GM12878 (cell line): ENCODE data around the gene SFXN4. TPM values are rescaled to one million over a fixed set of nuclear protein-coding genes. Genes with fewer than 3 reads are reported as not detected.

ENCODE experiments used
- ATAC-seq: fragments of 200-7000 bp; cut with Tn5 transposase; 3 replicates; pipeline ENCODE4 v1.9.1; 2020; ENCODE audit warnings: mild to moderate bottlenecking, moderate library complexity
- BruUV-seq: library from RNA; stranded (reverse); fragments of 400-500 nt; replicated peaks from 2 replicates; lab custom pipeline; 2021; lab: Mats Ljungman, UMichigan
- CTCF ChIA-PET: fragments of 300-600 bp; sonication (Branson Sonifier 250); formaldehyde crosslinking; extraction: SDS; loops from one replicate; lab custom pipeline; 2021; ENCODE audit warnings: inconsistent platforms; lab: Yijun Ruan, JAX
- POLR2A ChIA-PET: fragments of 350-600 bp; formaldehyde crosslinking; extraction: SDS; loops from one replicate; lab custom pipeline; 2021; ENCODE audit warnings: inconsistent platforms; lab: Charles Lee
- RAD21 ChIA-PET: fragments of 300-600 bp; sonication (Branson Sonifier 250); formaldehyde crosslinking; loops from one replicate; lab custom pipeline; 2023; ENCODE audit warnings: antibody characterized with exemption; ENCODE audit not compliant: unreplicated experiment; lab: Charles Lee
- SMC1A ChIA-PET: fragments of 300-600 bp; sonication (Branson Sonifier 250); formaldehyde crosslinking; loops from one replicate; lab custom pipeline; 2023; ENCODE audit not compliant: unreplicated experiment, uncharacterized antibody; lab: Charles Lee
- DNase-seq: peaks from one replicate; pipeline ENCODE4 v3.0.0-alpha.2; 2011; ENCODE audit warnings: low read depth, low spot score
- FAIRE-seq: peaks from 3 replicates; lab custom pipeline; 2011; peaks lifted over from hg19 to GRCh38; lab: Jason Lieb, UNC
- H2AFZ ChIP-seq: 2 replicates; pipeline ENCODE4 v1.6.0; 2011; ENCODE audit warnings: low read depth, low read length, control low read depth; ENCODE audit not compliant: control insufficient read depth
- H3K27ac ChIP-seq: 2 replicates; pipeline ENCODE4 v1.5.1; 2011; ENCODE audit warnings: control low read depth; ENCODE audit not compliant: control insufficient read depth, insufficient read depth
- H3K27me3 ChIP-seq, 2 experiments: replicated peaks in 1 of 2; 2 replicates each; pipeline versions ENCODE4 v1.6.0 to v1.6.1; 2011; ENCODE audit warnings: low read length in 1 of 2; ENCODE audit not compliant: control insufficient read depth in 2 of 2, insufficient read depth in 2 of 2
- H3K36me3 ChIP-seq, 2 experiments: 2 replicates each; pipeline ENCODE4 v1.5.1; 2011; ENCODE audit warnings: low read length in 1 of 2; ENCODE audit not compliant: control insufficient read depth in 2 of 2, insufficient read depth in 2 of 2
- H3K4me1 ChIP-seq: 2 replicates; pipeline ENCODE4 v1.6.1; 2011; ENCODE audit warnings: mild to moderate bottlenecking, low read length, moderate library complexity, mixed read lengths; ENCODE audit not compliant: control insufficient read depth, insufficient read depth
- H3K4me2 ChIP-seq: 2 replicates; pipeline ENCODE4 v1.6.0; 2011; ENCODE audit warnings: control low read depth; ENCODE audit not compliant: control insufficient read depth, insufficient read depth
- H3K4me3 ChIP-seq: fragments of 200-600 bp; sonication (generic); 2 replicates; pipeline ENCODE4 v1.5.1; 2016
- H3K79me2 ChIP-seq: 2 replicates; pipeline ENCODE4 v1.6.0; 2011; ENCODE audit warnings: low read length; ENCODE audit not compliant: control insufficient read depth, insufficient read depth
- H3K9ac ChIP-seq: 2 replicates; pipeline ENCODE4 v1.8.0; 2011; ENCODE audit warnings: low read length, control low read depth, mixed read lengths; ENCODE audit not compliant: control insufficient read depth, insufficient read depth
- H3K9me3 ChIP-seq: replicated peaks from 3 replicates; pipeline ENCODE4 v1.5.1; 2011; ENCODE audit warnings: mild to moderate bottlenecking, low read length; ENCODE audit not compliant: control insufficient read depth, insufficient read depth
- H4K20me1 ChIP-seq: 2 replicates; pipeline ENCODE4 v1.6.0; 2011; ENCODE audit not compliant: control insufficient read depth, insufficient read depth
- CEBPB ChIP-seq, 2 experiments: fragments of 150-350 bp in 1 of 2; IDR thresholded peaks; 2 replicates each; pipeline ENCODE4 v1.6.1; 2012 to 2014; ENCODE audit warnings: low read depth in 2 of 2, low read length in 2 of 2, borderline replicate concordance in 1 of 2, inconsistent platforms in 1 of 2
- CHD1 ChIP-seq: IDR thresholded peaks from 2 replicates; pipeline ENCODE4 v1.6.1; 2012; ENCODE audit warnings: low read depth, low read length, improper control_type of control experiment
- DPF2 ChIP-seq: fragments of 450-650 bp; IDR thresholded peaks from 2 replicates; pipeline ENCODE4 v1.6.1; 2017; ENCODE audit warnings: mild to moderate bottlenecking
- ESRRA ChIP-seq: IDR thresholded peaks from 2 replicates; pipeline ENCODE4 v1.6.1; 2012; ENCODE audit warnings: mild to moderate bottlenecking, low read length, improper control_type of control experiment
- HDAC6 ChIP-seq: fragments of 200-600 bp; sonication (generic); IDR thresholded peaks from one replicate; pipeline ENCODE4 v1.8.0; 2017; ENCODE audit warnings: antibody characterized with exemption; ENCODE audit not compliant: unreplicated experiment
- IKZF1 ChIP-seq: fragments of 450-650 bp; conservative IDR thresholded peaks from 2 replicates; pipeline ENCODE4 v1.6.1; 2017; ENCODE audit warnings: antibody characterized with exemption, mild to moderate bottlenecking
- KDM1A ChIP-seq: fragments of 200-600 bp; sonication (generic); IDR thresholded peaks from 2 replicates; pipeline ENCODE4 v1.6.1; 2016; ENCODE audit warnings: borderline replicate concordance
- MXI1 ChIP-seq: fragments of 150-350 bp; IDR thresholded peaks from 2 replicates; pipeline ENCODE4 v1.6.1; 2011; ENCODE audit warnings: low read depth, mild to moderate bottlenecking, inconsistent platforms, low read length, improper control_type of control experiment
- TBL1XR1 ChIP-seq: IDR thresholded peaks from 2 replicates; pipeline ENCODE4 v1.6.1; 2012; ENCODE audit warnings: low read depth, low read length, improper control_type of control experiment
- ZSCAN29 ChIP-seq: fragments of 450-650 bp; IDR thresholded peaks from 2 replicates; pipeline ENCODE4 v1.6.1; 2017; ENCODE audit warnings: mild to moderate bottlenecking, moderate library complexity
- WGBS: methylation state at CpG from one replicate; pipeline ENCODE4 v1.1.6; 2016; ENCODE audit warnings: low lambda C conversion rate; ENCODE audit not compliant: insufficient replicate concordance, insufficient coverage; ENCODE audit errors: missing lambda C conversion rate; 5-methylcytosine and 5-hydroxymethylcytosine counted together
- in situ Hi-C: fragments of 300-500 bp; cut with MboI; formaldehyde crosslinking; loops from 9 replicates; pipeline ENCODE4 v1.14.3; 2018; ENCODE audit warnings: mixed read lengths
- intact Hi-C: fragments of 100-400 bp; cut with micrococcal nuclease; formaldehyde crosslinking; loops from one replicate; pipeline ENCODE4 v1.14.2; 2022; ENCODE audit not compliant: unreplicated experiment
- polyA plus RNA-seq, 11 experiments: library from polyadenylated mRNA; depleted of rRNA in 4 of 11; unstranded in 6 of 11; stranded (reverse) in 5 of 11; fragments of >200 nt; fragmentation: Nextera tagmentation in 4 of 11; fragmentation: Illumina TruSeq in 1 of 11; extraction: Ambion mirVana in 4 of 11; extraction: Trizol in 1 of 11; gene quantifications; 1 replicate in 1 of 11; 2 replicates in 10 of 11; pipeline versions ENCODE4 v1.2.1 to v1.2.3, GENCODE V29; 2011 to 2016; ENCODE audit warnings: inconsistent platforms in 2 of 11, missing spikeins in 2 of 11, low read depth in 1 of 11
- total RNA-seq, 4 experiments: library from RNA; depleted of rRNA in 3 of 4; stranded (reverse); fragments of >200 nt in 3 of 4; fragmentation: Illumina TruSeq in 1 of 4; extraction: Trizol in 1 of 4; gene quantifications; 2 replicates each; pipeline versions ENCODE4 v1.2.1 to v1.2.3, GENCODE V29; 2013 to 2021
- TF ChIP-seq, protein P1 (sequence below): IDR thresholded peaks from 2 replicates; pipeline ENCODE4 v1.6.1; 2012; ENCODE audit warnings: improper control_type of control experiment, low read depth, low read length; ENCODE audit not compliant: insufficient replicate concordance
- TF ChIP-seq, protein P2 (sequence below): fragments of 450-650 bp; formaldehyde crosslinking; IDR thresholded peaks from 2 replicates; pipeline ENCODE4 v1.4.0; 2020; ENCODE audit warnings: mild to moderate bottlenecking, moderate library complexity
- TF ChIP-seq, protein P3 (sequence below): fragments of 450-650 bp; IDR thresholded peaks from 2 replicates; pipeline ENCODE4 v1.6.1; 2016; ENCODE audit warnings: mild to moderate bottlenecking

Gene SFXN4
- total and polyA plus RNA-seq, 10 of the 15 experiments (the other 5 are each of a cell fraction or from before 2014, with no cell fraction given): 40.7 to 111 (median 48.8) TPM

DNA sequence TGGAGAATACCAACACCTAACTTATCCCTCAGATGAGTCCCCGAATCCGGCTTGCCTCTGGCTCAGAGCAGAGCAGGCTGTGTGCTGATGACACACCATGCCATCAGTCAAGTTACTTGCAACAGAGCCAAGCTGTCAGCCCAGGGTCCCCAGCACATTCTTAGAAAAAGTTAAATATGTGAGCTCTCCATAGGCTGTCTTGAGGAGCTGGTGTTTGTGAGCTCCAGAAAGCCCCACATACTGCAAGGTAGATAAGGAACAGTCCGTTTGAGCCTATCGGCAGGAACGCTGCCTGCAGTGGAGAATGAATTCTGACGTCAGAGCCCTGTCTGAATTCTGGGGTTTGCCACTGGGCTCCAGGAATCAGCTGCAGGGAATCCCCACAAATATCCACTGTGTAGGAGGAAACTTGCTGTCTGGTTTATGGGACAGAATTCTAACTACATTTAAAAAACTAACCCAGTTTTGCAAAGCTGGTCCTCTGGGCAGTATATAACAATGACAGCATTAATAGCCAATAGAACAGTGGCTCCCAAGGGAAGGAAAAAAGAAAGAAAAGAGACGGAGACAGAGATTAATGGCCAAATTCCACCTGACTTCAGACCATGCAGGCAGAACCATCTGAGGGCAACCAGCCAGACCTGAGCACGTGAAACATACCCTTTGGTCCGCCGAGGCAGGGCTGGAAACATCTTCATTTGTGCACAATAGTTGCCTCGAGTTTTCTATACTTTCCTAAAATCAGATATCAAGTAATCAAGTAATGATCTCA is 3.6 kb downstream of the SFXN4 start:
- SMC1A ChIA-PET: interaction anchor here (0.6 to 1.5 kb wide), 5 partner anchors 15 to 61 kb away, joined by 3 to 5 read pairs (median 3); partner anchors contain the start of gene GRK5
- Histone ChIP-seq H3K27ac (no peak overlapping the region), H3K9ac (no peak overlapping the region), H3K79me2 (peaks cover 18% of the 10 kb centered on the region), H3K4me3 (no peak overlapping the region)
- BruUV-seq: no TSS peak
- CTCF ChIA-PET: interaction anchor here (0.5 to 2.1 kb wide), 5 partner anchors 9 to 479 kb away, joined by 3 to 9 read pairs (median 3); no protein-coding TSS in a partner anchor
- RAD21 ChIA-PET: no interaction called here
- TF ChIP-seq HDAC6: no peak
- no peak for TF ChIP-seq IKZF1
- TF ChIP-seq ESRRA: no peak
- no peak for TF ChIP-seq CHD1
- no peak for TF ChIP-seq KDM1A
- TF ChIP-seq, protein P1, sequence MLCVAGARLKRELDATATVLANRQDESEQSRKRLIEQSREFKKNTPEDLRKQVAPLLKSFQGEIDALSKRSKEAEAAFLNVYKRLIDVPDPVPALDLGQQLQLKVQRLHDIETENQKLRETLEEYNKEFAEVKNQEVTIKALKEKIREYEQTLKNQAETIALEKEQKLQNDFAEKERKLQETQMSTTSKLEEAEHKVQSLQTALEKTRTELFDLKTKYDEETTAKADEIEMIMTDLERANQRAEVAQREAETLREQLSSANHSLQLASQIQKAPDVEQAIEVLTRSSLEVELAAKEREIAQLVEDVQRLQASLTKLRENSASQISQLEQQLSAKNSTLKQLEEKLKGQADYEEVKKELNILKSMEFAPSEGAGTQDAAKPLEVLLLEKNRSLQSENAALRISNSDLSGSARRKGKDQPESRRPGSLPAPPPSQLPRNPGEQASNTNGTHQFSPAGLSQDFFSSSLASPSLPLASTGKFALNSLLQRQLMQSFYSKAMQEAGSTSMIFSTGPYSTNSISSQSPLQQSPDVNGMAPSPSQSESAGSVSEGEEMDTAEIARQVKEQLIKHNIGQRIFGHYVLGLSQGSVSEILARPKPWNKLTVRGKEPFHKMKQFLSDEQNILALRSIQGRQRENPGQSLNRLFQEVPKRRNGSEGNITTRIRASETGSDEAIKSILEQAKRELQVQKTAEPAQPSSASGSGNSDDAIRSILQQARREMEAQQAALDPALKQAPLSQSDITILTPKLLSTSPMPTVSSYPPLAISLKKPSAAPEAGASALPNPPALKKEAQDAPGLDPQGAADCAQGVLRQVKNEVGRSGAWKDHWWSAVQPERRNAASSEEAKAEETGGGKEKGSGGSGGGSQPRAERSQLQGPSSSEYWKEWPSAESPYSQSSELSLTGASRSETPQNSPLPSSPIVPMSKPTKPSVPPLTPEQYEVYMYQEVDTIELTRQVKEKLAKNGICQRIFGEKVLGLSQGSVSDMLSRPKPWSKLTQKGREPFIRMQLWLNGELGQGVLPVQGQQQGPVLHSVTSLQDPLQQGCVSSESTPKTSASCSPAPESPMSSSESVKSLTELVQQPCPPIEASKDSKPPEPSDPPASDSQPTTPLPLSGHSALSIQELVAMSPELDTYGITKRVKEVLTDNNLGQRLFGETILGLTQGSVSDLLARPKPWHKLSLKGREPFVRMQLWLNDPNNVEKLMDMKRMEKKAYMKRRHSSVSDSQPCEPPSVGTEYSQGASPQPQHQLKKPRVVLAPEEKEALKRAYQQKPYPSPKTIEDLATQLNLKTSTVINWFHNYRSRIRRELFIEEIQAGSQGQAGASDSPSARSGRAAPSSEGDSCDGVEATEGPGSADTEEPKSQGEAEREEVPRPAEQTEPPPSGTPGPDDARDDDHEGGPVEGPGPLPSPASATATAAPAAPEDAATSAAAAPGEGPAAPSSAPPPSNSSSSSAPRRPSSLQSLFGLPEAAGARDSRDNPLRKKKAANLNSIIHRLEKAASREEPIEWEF: no peak
- TF ChIP-seq, protein P2, sequence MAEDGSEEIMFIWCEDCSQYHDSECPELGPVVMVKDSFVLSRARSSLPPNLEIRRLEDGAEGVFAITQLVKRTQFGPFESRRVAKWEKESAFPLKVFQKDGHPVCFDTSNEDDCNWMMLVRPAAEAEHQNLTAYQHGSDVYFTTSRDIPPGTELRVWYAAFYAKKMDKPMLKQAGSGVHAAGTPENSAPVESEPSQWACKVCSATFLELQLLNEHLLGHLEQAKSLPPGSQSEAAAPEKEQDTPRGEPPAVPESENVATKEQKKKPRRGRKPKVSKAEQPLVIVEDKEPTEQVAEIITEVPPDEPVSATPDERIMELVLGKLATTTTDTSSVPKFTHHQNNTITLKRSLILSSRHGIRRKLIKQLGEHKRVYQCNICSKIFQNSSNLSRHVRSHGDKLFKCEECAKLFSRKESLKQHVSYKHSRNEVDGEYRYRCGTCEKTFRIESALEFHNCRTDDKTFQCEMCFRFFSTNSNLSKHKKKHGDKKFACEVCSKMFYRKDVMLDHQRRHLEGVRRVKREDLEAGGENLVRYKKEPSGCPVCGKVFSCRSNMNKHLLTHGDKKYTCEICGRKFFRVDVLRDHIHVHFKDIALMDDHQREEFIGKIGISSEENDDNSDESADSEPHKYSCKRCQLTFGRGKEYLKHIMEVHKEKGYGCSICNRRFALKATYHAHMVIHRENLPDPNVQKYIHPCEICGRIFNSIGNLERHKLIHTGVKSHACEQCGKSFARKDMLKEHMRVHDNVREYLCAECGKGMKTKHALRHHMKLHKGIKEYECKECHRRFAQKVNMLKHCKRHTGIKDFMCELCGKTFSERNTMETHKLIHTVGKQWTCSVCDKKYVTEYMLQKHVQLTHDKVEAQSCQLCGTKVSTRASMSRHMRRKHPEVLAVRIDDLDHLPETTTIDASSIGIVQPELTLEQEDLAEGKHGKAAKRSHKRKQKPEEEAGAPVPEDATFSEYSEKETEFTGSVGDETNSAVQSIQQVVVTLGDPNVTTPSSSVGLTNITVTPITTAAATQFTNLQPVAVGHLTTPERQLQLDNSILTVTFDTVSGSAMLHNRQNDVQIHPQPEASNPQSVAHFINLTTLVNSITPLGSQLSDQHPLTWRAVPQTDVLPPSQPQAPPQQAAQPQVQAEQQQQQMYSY: no peak
- no peak for TF ChIP-seq TBL1XR1
- no peak for TF ChIP-seq CEBPB (IDR thresholded peaks at IDR 0.05; ENCODE audit: borderline replicate concordance in 1 of 2, low read depth in 2 of 2, low read length in 2 of 2)
- no peak for TF ChIP-seq MXI1
- no peak for TF ChIP-seq ZSCAN29
- TF ChIP-seq, protein P3, sequence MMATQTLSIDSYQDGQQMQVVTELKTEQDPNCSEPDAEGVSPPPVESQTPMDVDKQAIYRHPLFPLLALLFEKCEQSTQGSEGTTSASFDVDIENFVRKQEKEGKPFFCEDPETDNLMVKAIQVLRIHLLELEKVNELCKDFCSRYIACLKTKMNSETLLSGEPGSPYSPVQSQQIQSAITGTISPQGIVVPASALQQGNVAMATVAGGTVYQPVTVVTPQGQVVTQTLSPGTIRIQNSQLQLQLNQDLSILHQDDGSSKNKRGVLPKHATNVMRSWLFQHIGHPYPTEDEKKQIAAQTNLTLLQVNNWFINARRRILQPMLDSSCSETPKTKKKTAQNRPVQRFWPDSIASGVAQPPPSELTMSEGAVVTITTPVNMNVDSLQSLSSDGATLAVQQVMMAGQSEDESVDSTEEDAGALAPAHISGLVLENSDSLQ: no peak
- no peak for TF ChIP-seq DPF2
- TF ChIP-seq, all 136 proteins: peak for 0
- H3K4me2 ChIP-seq: no peak overlapping the region
- no peak overlapping the region for H2AFZ ChIP-seq
- 66% methylated on average over 11 of the region's 11 CpGs for WGBS
- H3K4me1 ChIP-seq: peaks cover 11% of the 10 kb centered on the region
- no peak for ATAC-seq
- FAIRE-seq: no peak
- H3K9me3 ChIP-seq: no peaks in the 10 kb centered on the region
- intact Hi-C loops: no loop called here
- H3K27me3 ChIP-seq: no peaks in the 10 kb centered on the region
- DNase-seq: no peak
- in situ Hi-C loops: no loop called here
- POLR2A ChIA-PET: interaction anchor here (0.6 to 1.0 kb wide), 4 partner anchors 27 to 99 kb away, joined by 3 to 5 read pairs (median 3); no protein-coding TSS in a partner anchor
- H4K20me1 ChIP-seq: no peaks in the 10 kb centered on the region
- H3K36me3 ChIP-seq: peaks cover 1 to 11% of the 10 kb centered on the region in 2 experiments; a peak in 3 of 4 replicates
